HCT116 (cell line): Measurements from ENCODE around the gene SP4.

Experiments used
- ELF1 ChIP-seq: IDR thresholded peaks from 2 replicates; pipeline ENCODE4 v1.6.1; 2012; ENCODE audit warnings: low read depth, borderline replicate concordance
- EZH2 ChIP-seq: fragments of 200-600 bp; sonication (generic); IDR thresholded peaks from 2 replicates; pipeline ENCODE4 v1.6.1; 2017; ENCODE audit warnings: antibody characterized with exemption, mixed run types
- JUND ChIP-seq: IDR thresholded peaks from 2 replicates; pipeline ENCODE4 v1.6.1; 2012
- POLR2A ChIP-seq: IDR thresholded peaks from 2 replicates; pipeline ENCODE4 v1.7.0; 2011; ENCODE audit warnings: borderline replicate concordance; ENCODE audit not compliant: insufficient read depth, insufficient read length; ENCODE audit errors: extremely low read depth
- POLR2AphosphoS5 ChIP-seq: IDR thresholded peaks from 2 replicates; pipeline ENCODE4 v1.6.1; 2011; ENCODE audit warnings: mild to moderate bottlenecking, low read depth, low read length, moderate library complexity
- RAD21 ChIP-seq: IDR thresholded peaks from 2 replicates; pipeline ENCODE4 v1.6.1; 2012; ENCODE audit warnings: low read depth, mild to moderate bottlenecking
- SP1 ChIP-seq: IDR thresholded peaks from 2 replicates; pipeline ENCODE4 v1.6.1; 2012; ENCODE audit warnings: low read depth
- TF ChIP-seq, protein P1 (sequence below), 3 experiments: fragments of 200-600 bp in 1 of 3; sonication (generic) in 1 of 3; IDR thresholded peaks in 2 of 3; conservative IDR thresholded peaks in 1 of 3; 2 replicates each; pipeline ENCODE4 v1.5.1; 2012 to 2017; ENCODE audit warnings: low read depth in 2 of 3, low read length in 2 of 3, antibody characterized with exemption in 1 of 3, borderline replicate concordance in 1 of 3, control low read depth in 1 of 3, mild to moderate bottlenecking in 1 of 3, mixed read lengths in 1 of 3, mixed run types in 1 of 3, moderate library complexity in 1 of 3; ENCODE audit not compliant: insufficient read depth in 1 of 3
- TF ChIP-seq, protein P2 (sequence below): IDR thresholded peaks from 2 replicates; pipeline ENCODE4 v1.6.1; 2012
- TF ChIP-seq, protein P3 (sequence below): IDR thresholded peaks from 2 replicates; pipeline ENCODE4 v1.6.1; 2012
- TF ChIP-seq, protein P4 (sequence below): IDR thresholded peaks from 2 replicates; pipeline ENCODE4 v1.6.1; 2011; ENCODE audit warnings: mild to moderate bottlenecking, low read length, moderate library complexity; ENCODE audit not compliant: insufficient replicate concordance; ENCODE audit errors: extremely low read depth

DNA sequence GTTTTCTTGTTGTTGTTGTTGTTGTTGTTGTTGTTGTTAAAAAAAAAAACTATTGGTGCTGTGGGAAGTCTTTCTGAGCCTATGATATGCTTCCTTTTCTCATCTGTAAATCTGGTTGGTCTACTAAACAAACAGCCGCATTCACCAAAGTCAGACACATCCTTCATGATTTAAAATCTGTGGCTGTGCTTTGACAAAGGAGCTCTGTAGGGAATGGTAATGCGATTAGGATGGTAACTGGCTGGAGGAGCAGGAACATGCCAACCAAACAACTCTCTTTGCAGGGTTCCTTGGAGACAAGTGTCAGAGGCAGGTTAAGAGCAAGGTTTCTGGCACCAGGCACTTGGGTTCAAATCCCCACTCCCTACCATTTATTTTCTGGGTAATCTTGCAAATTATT, 14.9 kb upstream of the SP4 start:
- TF ChIP-seq, protein P1, sequence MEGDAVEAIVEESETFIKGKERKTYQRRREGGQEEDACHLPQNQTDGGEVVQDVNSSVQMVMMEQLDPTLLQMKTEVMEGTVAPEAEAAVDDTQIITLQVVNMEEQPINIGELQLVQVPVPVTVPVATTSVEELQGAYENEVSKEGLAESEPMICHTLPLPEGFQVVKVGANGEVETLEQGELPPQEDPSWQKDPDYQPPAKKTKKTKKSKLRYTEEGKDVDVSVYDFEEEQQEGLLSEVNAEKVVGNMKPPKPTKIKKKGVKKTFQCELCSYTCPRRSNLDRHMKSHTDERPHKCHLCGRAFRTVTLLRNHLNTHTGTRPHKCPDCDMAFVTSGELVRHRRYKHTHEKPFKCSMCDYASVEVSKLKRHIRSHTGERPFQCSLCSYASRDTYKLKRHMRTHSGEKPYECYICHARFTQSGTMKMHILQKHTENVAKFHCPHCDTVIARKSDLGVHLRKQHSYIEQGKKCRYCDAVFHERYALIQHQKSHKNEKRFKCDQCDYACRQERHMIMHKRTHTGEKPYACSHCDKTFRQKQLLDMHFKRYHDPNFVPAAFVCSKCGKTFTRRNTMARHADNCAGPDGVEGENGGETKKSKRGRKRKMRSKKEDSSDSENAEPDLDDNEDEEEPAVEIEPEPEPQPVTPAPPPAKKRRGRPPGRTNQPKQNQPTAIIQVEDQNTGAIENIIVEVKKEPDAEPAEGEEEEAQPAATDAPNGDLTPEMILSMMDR (IDR thresholded peaks at IDR 0.05 in 2 of 3, conservative IDR thresholded peaks at IDR 0.05 in 1 of 3; ENCODE audit: borderline replicate concordance in 1 of 3, insufficient read depth in 1 of 3, low read depth in 2 of 3, low read length in 2 of 3): no peak
- TF ChIP-seq SP1 (no peak), POLR2AphosphoS5 (no peak), EZH2 (no peak), RAD21 (no peak), JUND (no peak), ELF1 (no peak), POLR2A (no peak)
- TF ChIP-seq, protein P2, sequence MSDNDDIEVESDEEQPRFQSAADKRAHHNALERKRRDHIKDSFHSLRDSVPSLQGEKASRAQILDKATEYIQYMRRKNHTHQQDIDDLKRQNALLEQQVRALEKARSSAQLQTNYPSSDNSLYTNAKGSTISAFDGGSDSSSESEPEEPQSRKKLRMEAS: no peak
- TF ChIP-seq, protein P3, sequence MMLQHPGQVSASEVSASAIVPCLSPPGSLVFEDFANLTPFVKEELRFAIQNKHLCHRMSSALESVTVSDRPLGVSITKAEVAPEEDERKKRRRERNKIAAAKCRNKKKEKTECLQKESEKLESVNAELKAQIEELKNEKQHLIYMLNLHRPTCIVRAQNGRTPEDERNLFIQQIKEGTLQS: no peak
- TF ChIP-seq, protein P4, sequence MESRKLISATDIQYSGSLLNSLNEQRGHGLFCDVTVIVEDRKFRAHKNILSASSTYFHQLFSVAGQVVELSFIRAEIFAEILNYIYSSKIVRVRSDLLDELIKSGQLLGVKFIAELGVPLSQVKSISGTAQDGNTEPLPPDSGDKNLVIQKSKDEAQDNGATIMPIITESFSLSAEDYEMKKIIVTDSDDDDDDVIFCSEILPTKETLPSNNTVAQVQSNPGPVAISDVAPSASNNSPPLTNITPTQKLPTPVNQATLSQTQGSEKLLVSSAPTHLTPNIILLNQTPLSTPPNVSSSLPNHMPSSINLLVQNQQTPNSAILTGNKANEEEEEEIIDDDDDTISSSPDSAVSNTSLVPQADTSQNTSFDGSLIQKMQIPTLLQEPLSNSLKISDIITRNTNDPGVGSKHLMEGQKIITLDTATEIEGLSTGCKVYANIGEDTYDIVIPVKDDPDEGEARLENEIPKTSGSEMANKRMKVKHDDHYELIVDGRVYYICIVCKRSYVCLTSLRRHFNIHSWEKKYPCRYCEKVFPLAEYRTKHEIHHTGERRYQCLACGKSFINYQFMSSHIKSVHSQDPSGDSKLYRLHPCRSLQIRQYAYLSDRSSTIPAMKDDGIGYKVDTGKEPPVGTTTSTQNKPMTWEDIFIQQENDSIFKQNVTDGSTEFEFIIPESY: no peak
